Ramos (cell line): ENCODE data around the gene OSBPL2.

ENCODE experiments used
- in situ Hi-C: fragments of 300-500 bp; cut with MboI; formaldehyde crosslinking; loops from one replicate; pipeline ENCODE4 v1.14.3; 2022; ENCODE audit warnings: low sequenced_read_pairs; ENCODE audit not compliant: unreplicated experiment

Gene OSBPL2

GRCh38 chr20:62232770-62233645 lies 5.3 kb upstream of the OSBPL2 start:
- in situ Hi-C loops: no loop called here

GRCh38 chr20:62233684-62234083 lies 4.6 kb upstream of the OSBPL2 start:
- in situ Hi-C loops: no loop called here

GRCh38 chr20:62234339-62234738 lies 4.0 kb upstream of the OSBPL2 start:
- in situ Hi-C loops: no loop called here

GRCh38 chr20:62235001-62235776 lies 3.1 kb upstream of the OSBPL2 start:
- in situ Hi-C loops: no loop called here

GRCh38 chr20:62235777-62236157 lies 2.6 kb upstream of the OSBPL2 start:
- in situ Hi-C loops: no loop called here

GRCh38 chr20:62236200-62236599 lies 2.1 kb upstream of the OSBPL2 start:
- in situ Hi-C loops: no loop called here

- in situ Hi-C loops: no loop called here
These were observed 1.4 kb upstream of the OSBPL2 start for GRCh38 chr20:62236766-62237513.

- in situ Hi-C loops: no loop called here
These were observed 864 bp upstream of the OSBPL2 start for GRCh38 chr20:62237514-62237800.

- in situ Hi-C loops: no loop called here
These were observed 402 bp downstream of the OSBPL2 start for GRCh38 chr20:62238569-62239277.

- in situ Hi-C loops: no loop called here
These were observed 1.1 kb downstream of the OSBPL2 start for GRCh38 chr20:62239278-62239879.

GRCh38 chr20:62240020-62240685 lies 1.8 kb downstream of the OSBPL2 start:
- in situ Hi-C loops: no loop called here

GRCh38 chr20:62241506-62241905 lies 3.2 kb downstream of the OSBPL2 start:
- in situ Hi-C loops: no loop called here

- in situ Hi-C loops: no loop called here
These were observed 3.9 kb downstream of the OSBPL2 start for GRCh38 chr20:62242176-62242575.

GRCh38 chr20:62243106-62243505 lies 4.8 kb downstream of the OSBPL2 start:
- in situ Hi-C loops: no loop called here

- in situ Hi-C loops: no loop called here
These were observed 5.7 kb downstream of the OSBPL2 start for GRCh38 chr20:62243906-62244515.

- in situ Hi-C loops: no loop called here
These were observed 6.4 kb downstream of the OSBPL2 start for GRCh38 chr20:62244644-62245108.

- in situ Hi-C loops: no loop called here
These were observed 7.6 kb downstream of the OSBPL2 start for GRCh38 chr20:62245911-62246280.

- in situ Hi-C loops: no loop called here
These were observed 8.1 kb downstream of the OSBPL2 start for GRCh38 chr20:62246431-62246830.
